ENCODE measurements around the gene WBP4. TPM values are rescaled to one million over a fixed set of nuclear protein-coding genes. Genes with fewer than 3 reads are reported as not detected.

Gene WBP4
- total RNA-seq, 4 donors from 2014 or later: 8.8 to 16.2 (median 14.2) TPM

GRCh38 chr13:41049480-41050440 is 11.5 kb upstream of the WBP4 start:
- intact Hi-C loops (cut with DNase I; ENCODE audit: low total_unique reads): no loop called here
- DNase-seq: no peak
- Histone ChIP-seq H3K27ac (no peak overlapping the region), H3K36me3 (no peaks in the 10 kb centered on the region), H3K4me3 (no peak overlapping the region), H3K4me1 (no peaks in the 10 kb centered on the region), H3K9me3 (no peaks in the 10 kb centered on the region), H3K27me3 (no peaks in the 10 kb centered on the region)
- no peak for TF ChIP-seq POLR2A (IDR thresholded peaks at IDR 0.05)
- TF ChIP-seq CTCF (IDR thresholded peaks at IDR 0.05): no peak

- H3K36me3 ChIP-seq: no peaks in the 10 kb centered on the region
- no peaks in the 10 kb centered on the region for H3K27me3 ChIP-seq
- peak overlapping the region in 1 of 2 donors; percentile 75 for H3K27ac ChIP-seq
- H3K9me3 ChIP-seq: no peaks in the 10 kb centered on the region
- H3K4me3 ChIP-seq: no peak overlapping the region
- no peak for DNase-seq
- peaks cover 0 to 6% of the 10 kb centered on the region in 2 donors for H3K4me1 ChIP-seq
- intact Hi-C loops (cut with DNase I; ENCODE audit: low total_unique reads): no loop called here
- no peak for TF ChIP-seq POLR2A (IDR thresholded peaks at IDR 0.05)
- no peak for TF ChIP-seq CTCF (IDR thresholded peaks at IDR 0.05)
Observed at GRCh38 chr13:41052441-41052840, 8.9 kb upstream of the WBP4 start.

DNA sequence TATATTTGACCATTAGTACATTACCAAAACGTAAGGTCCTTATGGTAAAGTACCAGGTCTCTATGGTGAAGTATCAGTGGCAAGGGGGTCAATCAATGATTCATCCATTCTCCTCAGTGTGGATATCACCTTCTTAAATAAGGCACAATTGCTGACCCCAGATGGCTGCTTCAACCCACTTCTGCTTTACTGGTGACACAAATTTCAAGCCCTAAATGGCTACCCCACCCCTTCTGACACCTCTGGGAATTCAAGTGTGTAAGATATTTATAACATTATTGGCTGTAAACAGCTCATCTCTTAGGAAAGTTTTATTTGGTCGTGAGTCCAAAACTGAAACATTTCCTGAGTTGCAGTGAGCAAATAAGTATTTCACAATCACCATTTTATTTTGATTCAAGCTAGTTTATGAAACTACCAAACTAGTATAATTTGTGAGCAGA is 7.9 kb upstream of the WBP4 start:
- H3K27me3 ChIP-seq: no peaks in the 10 kb centered on the region
- H3K27ac ChIP-seq: peak overlapping the region; percentile 33 to 75
- H3K4me1 ChIP-seq: peaks cover 0 to 6% of the 10 kb centered on the region in 2 donors
- H3K4me3 ChIP-seq: no peak overlapping the region
- intact Hi-C loops (cut with DNase I; ENCODE audit: low total_unique reads): no loop called here
- no peak for TF ChIP-seq CTCF (IDR thresholded peaks at IDR 0.05)
- TF ChIP-seq POLR2A (IDR thresholded peaks at IDR 0.05): no peak
- no peaks in the 10 kb centered on the region for H3K9me3 ChIP-seq
- no peaks in the 10 kb centered on the region for H3K36me3 ChIP-seq
- no peak for DNase-seq

GRCh38 chr13:41054212-41054877 is 7.0 kb upstream of the WBP4 start:
- intact Hi-C loops (cut with DNase I; ENCODE audit: low total_unique reads): no loop called here

More at GRCh38 chr13:41054212-41054877, 7.0 kb upstream of the WBP4 start:
- no peak overlapping the region for H3K4me3 ChIP-seq
- H3K4me1 ChIP-seq: peaks cover 0 to 6% of the 10 kb centered on the region in 2 donors
- peak overlapping the region; percentile 5 to 75 for H3K27ac ChIP-seq
- H3K36me3 ChIP-seq: no peaks in the 10 kb centered on the region
- no peaks in the 10 kb centered on the region for H3K9me3 ChIP-seq
- TF ChIP-seq CTCF (IDR thresholded peaks at IDR 0.05) (peak; percentile 40 to 49 (median 46)), POLR2A (IDR thresholded peaks at IDR 0.05) (no peak)
- no peaks in the 10 kb centered on the region for H3K27me3 ChIP-seq
- DNase-seq: peak in 1 of 2 donors; percentile 26

Data from uterus (tissue), 4 donors.